Esophagus (tissue), 2 donors: ENCODE results near the gene MSH2. TPM values are rescaled to one million over a fixed set of nuclear protein-coding genes. Genes with fewer than 3 reads are reported as not detected.
"Not testable (repeated sequence)": the region's sequence is repeated elsewhere in the genome, so short reads cannot be mapped to it uniquely, and the experiment has no call there.

ENCODE experiments used
- H3K27ac ChIP-seq, 2 donors: one replicate each; pipeline ENCODE4 v1.5.1; 2013; ENCODE audit warnings: low read depth in 2 of 2, mild to moderate bottlenecking in 2 of 2, inconsistent platforms in 1 of 2, low read length in 1 of 2, moderate library complexity in 1 of 2
- H3K27me3 ChIP-seq, 2 donors: one replicate each; pipeline ENCODE4 v1.6.1; 2013; ENCODE audit warnings: low read length in 2 of 2, control low read depth in 1 of 2, mild to moderate bottlenecking in 1 of 2; ENCODE audit not compliant: insufficient read depth in 2 of 2, control insufficient read depth in 1 of 2
- H3K36me3 ChIP-seq, 2 donors: one replicate each; pipeline ENCODE4 v1.6.1; 2013; ENCODE audit warnings: low read length in 1 of 2; ENCODE audit not compliant: control insufficient read depth in 2 of 2, insufficient read depth in 2 of 2
- H3K4me1 ChIP-seq, 2 donors: one replicate each; pipeline ENCODE4 v1.6.1; 2013; ENCODE audit warnings: low read length in 1 of 2; ENCODE audit not compliant: control insufficient read depth in 2 of 2, insufficient read depth in 2 of 2
- H3K4me3 ChIP-seq, 2 donors: one replicate each; pipeline ENCODE4 v1.5.1; 2013; ENCODE audit warnings: low read length in 2 of 2, mild to moderate bottlenecking in 2 of 2, low read depth in 1 of 2, moderate library complexity in 1 of 2
- H3K9me3 ChIP-seq, 2 donors: one replicate each; pipeline ENCODE4 v1.6.1; 2013; ENCODE audit warnings: mild to moderate bottlenecking in 2 of 2, low read depth in 1 of 2, low read length in 1 of 2, moderate library complexity in 1 of 2; ENCODE audit not compliant: control insufficient read depth in 2 of 2, insufficient read depth in 1 of 2
- WGBS, 2 donors: extraction: QIAGEN DNeasy Blood & Tissue Kit; methylation state at CpG; one replicate each; pipeline ENCODE4 v1.1.7; 2013; 5-methylcytosine and 5-hydroxymethylcytosine counted together
- polyA plus RNA-seq, 2 donors: library from polyadenylated mRNA; stranded (reverse); fragments of 200-250 nt; gene quantifications; one replicate each; pipeline ENCODE4 v1.2.3, GENCODE V29; 2013
- donor health status: healthy with polysubstance abuse.
- donor health status: Bipolar disorder and iron deficiency.

Gene MSH2
- polyA plus RNA-seq, 2 donors: 6.2 to 12.0 TPM

DNA sequence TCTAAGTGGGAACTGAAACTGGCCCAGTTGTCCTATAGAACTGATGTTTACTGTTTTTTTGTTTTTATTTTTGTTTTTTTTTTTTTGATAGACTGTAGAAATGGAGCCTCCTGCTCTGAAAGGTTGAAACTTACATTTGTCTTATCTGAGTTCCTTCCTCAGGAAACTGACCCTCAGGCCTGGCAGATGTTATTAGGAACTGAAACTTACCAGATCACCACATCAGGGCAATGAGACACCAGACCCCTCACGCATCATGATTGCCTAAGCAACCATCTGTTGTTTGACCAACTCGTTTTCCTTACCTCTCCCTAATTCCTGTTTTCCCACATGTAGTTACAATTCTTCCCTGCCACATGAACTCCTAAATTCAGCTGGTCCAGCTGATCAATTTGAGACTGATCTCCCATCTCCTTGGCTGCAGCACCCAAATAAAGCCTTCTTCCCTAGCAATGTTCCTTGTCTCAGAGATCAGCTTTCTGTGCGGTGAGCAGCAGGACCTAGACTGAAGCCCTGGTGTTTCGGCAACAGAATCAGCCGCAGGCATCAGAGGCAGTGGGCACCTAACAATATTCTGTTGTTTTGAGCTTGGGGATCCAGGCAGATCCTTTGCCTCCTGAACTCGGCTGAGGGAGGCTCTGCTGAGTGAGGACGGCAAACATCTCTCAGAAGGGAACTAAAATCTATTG is 96.8 kb downstream of the MSH2 start:
- no peak overlapping the region for H3K27ac ChIP-seq
- no peaks in the 10 kb centered on the region for H3K36me3 ChIP-seq
- H3K9me3 ChIP-seq: peaks cover 0 to 10% of the 10 kb centered on the region in 2 donors
- no peaks in the 10 kb centered on the region for H3K27me3 ChIP-seq
- H3K4me1 ChIP-seq: peaks cover 0 to 2% of the 10 kb centered on the region in 2 donors
- H3K4me3 ChIP-seq: no peak overlapping the region
- 92 to 94% methylated on average over 7 of the region's 7 CpGs for WGBS, 2 donors

DNA sequence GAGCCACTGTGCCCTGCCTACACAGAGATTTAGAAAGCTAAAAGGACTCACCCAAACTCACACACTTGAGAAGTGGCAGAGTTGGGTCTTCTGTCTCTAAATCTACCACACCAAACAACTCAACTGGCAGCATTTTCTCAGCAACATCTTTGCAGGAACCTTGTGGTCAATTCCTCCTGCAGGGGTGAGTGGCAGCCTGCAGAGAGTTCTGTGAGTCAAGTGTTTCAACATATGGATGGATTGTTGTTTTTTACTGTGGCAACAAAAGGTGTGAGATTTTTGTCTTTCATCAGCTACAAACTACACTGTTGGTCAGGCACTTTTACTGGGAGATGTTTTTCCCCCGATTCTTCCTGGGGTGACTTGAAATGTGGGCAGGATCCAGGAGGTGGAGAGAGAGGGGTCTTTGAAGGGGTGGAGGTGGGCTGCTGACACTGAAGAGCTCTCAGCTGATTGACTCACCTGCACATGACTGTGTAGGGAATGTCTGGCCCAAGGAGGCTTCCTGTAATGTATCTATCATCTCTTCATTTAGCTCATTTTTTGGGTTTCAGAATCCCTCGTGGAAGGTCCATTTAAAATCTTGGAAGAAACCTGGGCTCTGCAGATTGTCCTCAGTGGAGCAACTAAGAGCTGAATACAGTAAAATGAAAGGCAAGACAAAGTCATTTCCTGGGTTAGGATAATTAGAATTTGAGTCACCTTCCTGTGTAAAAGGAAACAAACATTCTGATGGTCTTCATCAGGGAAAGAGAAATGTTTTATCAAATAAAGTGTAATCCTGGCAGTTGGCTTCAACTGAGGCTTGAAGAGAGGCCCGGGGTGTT is 98.6 kb downstream of the MSH2 start:
- 62 to 65% methylated on average over 3 of the region's 3 CpGs for WGBS, 2 donors

DNA sequence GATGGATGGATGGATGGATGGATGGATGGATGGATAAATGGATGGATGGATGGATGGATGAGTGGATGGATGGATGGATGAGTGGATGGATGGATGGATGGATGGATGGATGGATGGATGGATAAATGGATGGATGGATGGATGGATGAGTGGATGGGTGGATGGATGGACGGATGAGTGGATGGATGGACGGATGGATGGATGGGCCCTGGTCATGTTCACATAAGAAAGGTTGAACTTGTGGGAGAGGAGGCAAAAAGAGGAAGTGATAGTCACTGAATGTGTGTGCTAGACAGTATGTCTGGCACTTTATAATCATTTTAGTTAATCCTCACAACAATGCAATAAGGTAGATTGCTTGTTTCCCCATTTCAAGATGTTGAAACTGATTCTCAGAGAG is 99.5 kb downstream of the MSH2 start:
- not testable (repeated sequence) for H3K27ac ChIP-seq, H3K27me3 ChIP-seq, H3K4me3 ChIP-seq, H3K36me3 ChIP-seq, H3K4me1 ChIP-seq
- WGBS, 2 donors: 89 to 92% methylated on average over 2 of the region's 2 CpGs
- peaks cover 0 to 13% of the 10 kb centered on the region in 2 donors for H3K9me3 ChIP-seq

More for the DNA sequence above, 98.6 kb downstream of the MSH2 start:
- Histone ChIP-seq H3K4me1 (peaks cover 0 to 2% of the 10 kb centered on the region in 2 donors), H3K27me3 (no peaks in the 10 kb centered on the region), H3K27ac (no peak overlapping the region), H3K4me3 (no peak overlapping the region), H3K36me3 (no peaks in the 10 kb centered on the region), H3K9me3 (peaks cover 0 to 13% of the 10 kb centered on the region in 2 donors)

DNA sequence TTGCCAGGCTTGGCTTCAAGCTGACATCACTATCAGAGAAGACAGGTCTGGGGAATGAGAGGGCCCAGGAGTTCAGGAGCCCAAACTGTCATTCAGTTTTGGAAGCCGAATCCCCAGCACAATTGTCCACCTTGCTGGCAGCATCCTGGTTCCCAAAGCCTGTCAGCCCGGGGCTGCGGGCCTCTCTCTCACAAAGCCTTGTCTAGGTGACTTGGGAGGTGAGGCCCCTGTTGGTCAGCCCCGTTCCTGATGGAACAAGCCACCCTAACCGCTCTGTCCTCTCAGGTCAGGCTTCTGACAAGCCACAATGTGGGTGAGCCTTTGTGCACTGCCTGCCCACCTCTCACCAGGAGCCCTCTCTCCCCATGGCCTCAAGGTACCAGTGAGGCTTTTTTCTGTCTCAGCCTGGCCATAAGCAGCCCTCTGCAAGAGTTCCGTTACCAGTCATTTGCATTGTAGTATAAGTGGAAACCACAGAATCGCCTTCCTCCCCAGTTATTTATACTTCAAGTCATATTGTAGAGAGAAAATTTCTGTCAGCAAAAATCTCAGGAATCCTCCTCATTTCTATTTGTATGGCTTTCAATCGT is 100.6 kb downstream of the MSH2 start:
- no peaks in the 10 kb centered on the region for H3K36me3 ChIP-seq
- H3K4me1 ChIP-seq: peaks cover 0 to 2% of the 10 kb centered on the region in 2 donors
- H3K27me3 ChIP-seq: no peaks in the 10 kb centered on the region
- peaks cover 0 to 13% of the 10 kb centered on the region in 2 donors for H3K9me3 ChIP-seq
- H3K4me3 ChIP-seq: no peak overlapping the region
- WGBS, 2 donors: 84 to 89% methylated on average over 8 of the region's 8 CpGs
- no peak overlapping the region for H3K27ac ChIP-seq

DNA sequence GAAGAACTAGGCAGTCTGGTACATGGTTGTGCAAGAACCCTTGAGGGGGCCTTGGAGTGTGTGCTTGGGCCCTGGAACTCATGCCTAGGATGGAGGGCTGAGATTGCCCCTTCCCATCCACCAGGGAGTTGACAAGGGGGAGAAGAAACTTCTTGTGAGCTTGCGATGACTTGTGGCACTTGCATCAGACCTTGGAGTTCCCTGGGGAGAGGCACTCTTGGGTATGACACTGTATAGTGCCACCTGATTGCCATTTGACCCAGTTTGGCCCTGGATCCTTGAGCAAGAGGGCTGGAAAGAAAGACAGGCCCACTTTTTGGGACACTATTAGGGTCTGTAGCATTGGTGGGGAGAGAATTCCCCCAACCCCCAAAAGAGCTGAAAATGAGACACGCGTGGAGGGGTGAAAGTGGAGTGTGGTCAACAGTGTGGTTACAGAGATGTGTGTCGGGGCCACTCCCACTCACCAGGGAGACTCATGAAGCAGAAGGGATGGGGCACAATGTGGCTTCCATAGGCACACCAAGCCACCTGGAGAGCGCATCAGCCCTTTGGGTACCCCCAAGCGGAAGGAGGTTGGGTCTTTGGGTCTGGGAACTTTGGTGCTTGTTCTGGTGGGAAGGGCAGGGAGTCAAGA is 101.3 kb downstream of the MSH2 start:
- Histone ChIP-seq H3K36me3 (no peaks in the 10 kb centered on the region), H3K27me3 (no peaks in the 10 kb centered on the region), H3K4me3 (no peak overlapping the region), H3K27ac (no peak overlapping the region), H3K9me3 (peaks cover 0 to 13% of the 10 kb centered on the region in 2 donors), H3K4me1 (no peaks in the 10 kb centered on the region)
- 91 to 93% methylated on average over 6 of the region's 6 CpGs for WGBS, 2 donors

DNA sequence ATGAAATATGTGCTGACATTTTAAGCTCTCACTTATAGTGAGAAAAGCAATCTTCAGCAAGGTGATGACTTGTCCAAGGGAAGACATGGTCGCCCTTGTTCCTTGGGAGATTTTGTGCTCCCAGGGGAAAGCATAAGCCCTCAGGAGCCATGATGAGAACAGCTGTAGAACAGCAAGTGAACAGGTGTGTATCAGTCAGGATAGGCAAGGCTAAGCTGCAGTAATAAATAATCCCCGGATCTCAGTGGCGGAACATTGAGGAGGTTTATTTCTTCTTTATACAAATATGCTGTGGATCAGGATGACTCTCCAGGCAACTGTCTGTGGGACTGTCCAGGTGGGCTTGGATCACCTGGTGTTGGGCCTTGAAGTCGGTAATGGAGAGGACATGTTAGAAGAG is 103.1 kb downstream of the MSH2 start:
- Histone ChIP-seq H3K4me1 (no peaks in the 10 kb centered on the region), H3K27me3 (no peaks in the 10 kb centered on the region), H3K27ac (no peak overlapping the region), H3K9me3 (peaks cover 0 to 9% of the 10 kb centered on the region in 2 donors), H3K36me3 (no peaks in the 10 kb centered on the region), H3K4me3 (no peak overlapping the region)
- WGBS, 2 donors: 82 to 83% methylated on average over 4 of the region's 4 CpGs

DNA sequence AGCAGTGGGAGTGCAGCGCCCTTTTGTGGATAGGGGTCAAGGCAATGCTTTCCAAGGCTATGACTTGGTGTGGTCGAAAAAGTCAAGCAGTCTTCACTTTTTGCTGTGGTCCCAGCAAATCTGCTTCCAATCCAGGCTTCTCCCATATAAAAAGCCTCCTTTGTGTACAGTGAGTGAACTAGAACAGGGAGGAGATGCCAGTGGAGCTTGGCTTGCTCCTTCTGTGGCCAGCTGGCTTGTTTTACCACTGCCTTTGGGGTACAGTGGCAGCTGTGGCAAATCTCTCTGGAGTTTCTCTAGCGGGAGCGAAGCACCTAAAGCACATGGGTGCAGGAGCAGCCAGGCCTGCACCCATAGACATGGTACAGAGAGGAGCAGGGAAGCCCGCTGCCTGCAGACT is 103.5 kb downstream of the MSH2 start:
- no peak overlapping the region for H3K4me3 ChIP-seq
- H3K4me1 ChIP-seq: no peaks in the 10 kb centered on the region
- no peaks in the 10 kb centered on the region for H3K36me3 ChIP-seq
- no peaks in the 10 kb centered on the region for H3K27me3 ChIP-seq
- H3K27ac ChIP-seq: no peak overlapping the region
- peaks cover 0 to 9% of the 10 kb centered on the region in 2 donors for H3K9me3 ChIP-seq
- 91 to 92% methylated on average over 5 of the region's 5 CpGs for WGBS, 2 donors

DNA sequence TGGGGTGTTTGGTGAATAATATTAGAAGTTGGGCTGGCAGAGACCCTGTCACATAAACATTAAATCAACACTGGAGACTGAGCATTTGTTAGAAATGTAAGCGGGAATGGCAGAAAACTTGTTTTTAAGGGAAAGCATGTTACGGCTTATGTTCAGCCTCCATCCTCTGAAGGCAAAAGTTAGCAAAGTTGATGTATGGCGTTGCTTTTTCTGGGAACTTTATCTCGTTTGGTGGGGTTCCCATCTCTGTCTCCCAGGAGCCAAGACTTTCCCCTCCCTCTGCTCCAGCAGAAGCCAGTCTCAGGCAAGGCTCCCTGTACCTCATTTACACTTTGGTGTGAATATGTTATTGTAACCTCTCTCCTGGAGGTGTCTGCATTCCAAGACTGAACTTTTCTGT is 105.1 kb downstream of the MSH2 start:
- H3K9me3 ChIP-seq: peaks cover 0 to 9% of the 10 kb centered on the region in 2 donors
- no peaks in the 10 kb centered on the region for H3K36me3 ChIP-seq
- no peak overlapping the region for H3K4me3 ChIP-seq
- H3K27ac ChIP-seq: no peak overlapping the region
- 74 to 75% methylated on average over 4 of the region's 4 CpGs for WGBS, 2 donors
- no peaks in the 10 kb centered on the region for H3K4me1 ChIP-seq
- no peaks in the 10 kb centered on the region for H3K27me3 ChIP-seq

DNA sequence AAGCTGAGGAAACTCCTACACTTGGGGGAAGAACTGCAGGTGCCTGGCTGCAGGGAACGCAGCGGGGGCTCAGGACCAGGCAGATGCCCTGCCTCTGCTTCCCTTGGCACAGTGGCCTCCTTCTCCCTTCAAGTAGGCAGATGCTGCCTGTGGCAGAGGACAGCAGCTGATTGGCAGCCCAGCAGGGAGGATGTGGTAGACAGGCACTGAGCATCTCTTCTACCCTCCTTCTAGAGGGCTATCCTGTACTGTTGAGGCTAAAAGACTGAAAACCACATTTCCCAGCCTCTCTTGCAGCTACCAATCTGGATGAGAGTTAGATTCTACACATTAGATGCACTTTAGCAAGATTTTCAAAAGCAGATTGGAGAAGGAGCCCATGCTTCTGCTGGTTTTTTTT is 105.7 kb downstream of the MSH2 start:
- H3K4me3 ChIP-seq: no peak overlapping the region
- no peak overlapping the region for H3K27ac ChIP-seq
- no peaks in the 10 kb centered on the region for H3K4me1 ChIP-seq
- peaks cover 0 to 9% of the 10 kb centered on the region in 2 donors for H3K9me3 ChIP-seq
- 96% methylated on average over 2 of the region's 2 CpGs for WGBS, 2 donors
- H3K36me3 ChIP-seq: no peaks in the 10 kb centered on the region
- H3K27me3 ChIP-seq: no peaks in the 10 kb centered on the region
